ENCODE measurements around the gene RPL12.
"Not testable (repeated sequence)": the region's sequence is repeated elsewhere in the genome, so short reads cannot be mapped to it uniquely, and the experiment has no call there.

DNA sequence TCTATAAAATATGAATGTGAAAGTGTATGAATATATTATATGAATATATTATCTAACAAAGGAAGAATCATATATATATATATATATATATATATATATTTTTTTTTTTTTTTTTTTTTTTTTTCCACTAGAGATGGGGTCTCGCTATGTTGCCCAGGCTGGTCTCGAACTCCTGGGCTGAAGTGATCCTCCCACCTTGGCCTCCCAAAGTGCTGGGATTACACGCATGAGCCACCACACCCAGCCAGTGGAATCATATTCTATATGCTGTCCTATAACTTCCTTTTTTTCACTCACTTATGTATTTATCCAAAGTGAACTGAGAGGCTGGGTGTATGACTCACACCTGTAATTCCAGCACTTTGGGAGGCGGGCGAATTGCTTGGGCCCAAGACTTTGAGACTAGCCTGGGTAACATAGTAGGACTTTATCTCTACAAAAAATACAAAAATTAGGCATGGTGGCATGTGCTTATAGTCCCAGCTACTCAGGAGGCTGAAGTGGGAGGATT, 15.3 kb upstream of the RPL12 start:
- TF ChIP-seq, protein P1, sequence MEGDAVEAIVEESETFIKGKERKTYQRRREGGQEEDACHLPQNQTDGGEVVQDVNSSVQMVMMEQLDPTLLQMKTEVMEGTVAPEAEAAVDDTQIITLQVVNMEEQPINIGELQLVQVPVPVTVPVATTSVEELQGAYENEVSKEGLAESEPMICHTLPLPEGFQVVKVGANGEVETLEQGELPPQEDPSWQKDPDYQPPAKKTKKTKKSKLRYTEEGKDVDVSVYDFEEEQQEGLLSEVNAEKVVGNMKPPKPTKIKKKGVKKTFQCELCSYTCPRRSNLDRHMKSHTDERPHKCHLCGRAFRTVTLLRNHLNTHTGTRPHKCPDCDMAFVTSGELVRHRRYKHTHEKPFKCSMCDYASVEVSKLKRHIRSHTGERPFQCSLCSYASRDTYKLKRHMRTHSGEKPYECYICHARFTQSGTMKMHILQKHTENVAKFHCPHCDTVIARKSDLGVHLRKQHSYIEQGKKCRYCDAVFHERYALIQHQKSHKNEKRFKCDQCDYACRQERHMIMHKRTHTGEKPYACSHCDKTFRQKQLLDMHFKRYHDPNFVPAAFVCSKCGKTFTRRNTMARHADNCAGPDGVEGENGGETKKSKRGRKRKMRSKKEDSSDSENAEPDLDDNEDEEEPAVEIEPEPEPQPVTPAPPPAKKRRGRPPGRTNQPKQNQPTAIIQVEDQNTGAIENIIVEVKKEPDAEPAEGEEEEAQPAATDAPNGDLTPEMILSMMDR (IDR thresholded peaks at IDR 0.05): not testable (repeated sequence)
- TF ChIP-seq POLR2AphosphoS5 (IDR thresholded peaks at IDR 0.05): not testable (repeated sequence)
